Brain microvascular endothelial cell (primary cell): ENCODE results near the gene ABCG1.

ENCODE experiments used
- DNase-seq: peaks from one replicate; pipeline ENCODE4 v3.0.0-alpha.2; 2020
- H3K27ac ChIP-seq: fragments of 250-450 bp; sonication (Bioruptor Pico); 2 replicates; pipeline ENCODE4 v1.5.1; 2020; ENCODE audit warnings: mild to moderate bottlenecking, moderate library complexity
- H3K27me3 ChIP-seq: fragments of 250-450 bp; sonication (Bioruptor Pico); replicated peaks from 2 replicates; pipeline ENCODE4 v1.5.1; 2020; ENCODE audit warnings: mild to moderate bottlenecking
- H3K36me3 ChIP-seq: fragments of 250-450 bp; sonication (Bioruptor Pico); replicated peaks from 2 replicates; pipeline ENCODE4 v1.5.1; 2020; ENCODE audit warnings: mild to moderate bottlenecking
- H3K4me3 ChIP-seq: 2 replicates; pipeline ENCODE4 v1.5.1; 2011; ENCODE audit warnings: low read depth, mild to moderate bottlenecking, control low read depth, low read length, moderate library complexity
- in situ Hi-C: cut with HindIII; loops from 2 replicates; pipeline ENCODE4 v1.10.0; 2017; ENCODE audit warnings: low sequenced_read_pairs, low pct_ligation_motif_present
- TF ChIP-seq, protein P1 (sequence below): IDR thresholded peaks from 2 replicates; pipeline ENCODE4 v1.5.1; 2011; ENCODE audit warnings: low read depth, mild to moderate bottlenecking, moderate library complexity, low read length, control low read depth, inconsistent platforms; ENCODE audit errors: missing control alignments

The ABCG1 gene

DNA sequence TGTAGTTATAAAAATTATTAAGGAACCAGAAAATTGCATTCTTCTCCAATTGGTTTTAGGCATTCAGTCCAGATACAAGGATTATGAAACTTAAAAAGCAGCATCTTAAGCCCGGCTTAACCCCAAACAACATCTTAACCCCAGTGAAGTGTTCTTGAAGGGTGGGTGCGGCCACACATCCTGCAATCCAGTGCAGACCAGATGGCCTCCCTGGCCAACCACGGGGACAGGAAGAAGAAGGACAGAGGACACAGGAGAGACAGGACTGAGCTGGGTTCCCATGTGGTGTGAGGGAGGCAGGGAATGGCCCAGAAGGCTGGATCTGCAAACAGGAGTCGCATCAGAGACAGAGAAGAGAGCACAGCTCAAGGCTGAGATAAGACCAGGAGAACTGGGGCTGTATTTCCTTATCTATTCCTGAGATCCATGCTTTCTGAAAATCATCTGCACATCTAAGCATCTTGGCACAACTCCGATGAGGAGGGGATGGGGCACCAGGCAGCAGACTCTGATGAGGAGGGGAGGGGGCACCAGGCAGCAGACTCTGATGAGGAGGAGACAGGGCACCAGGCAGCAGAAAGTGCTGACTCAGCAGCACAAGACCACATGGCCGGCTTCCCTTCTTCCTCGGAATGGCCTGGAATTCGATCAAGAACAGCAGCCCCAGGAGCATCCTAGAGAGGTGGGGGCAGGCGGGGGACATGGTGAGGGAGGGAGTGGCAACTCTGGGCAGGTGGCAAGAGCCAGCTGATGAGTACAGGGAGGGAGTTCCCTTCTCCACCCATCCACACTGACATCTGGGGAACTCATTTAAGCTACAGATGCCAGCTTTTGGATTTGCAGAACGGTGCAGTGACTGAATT lies 26.6 kb downstream of the ABCG1 start:
- Histone ChIP-seq H3K36me3 (no peaks in the 10 kb centered on the region), H3K27ac (no peak overlapping the region), H3K4me3 (no peak overlapping the region), H3K27me3 (peaks cover 11% of the 10 kb centered on the region)
- DNase-seq, result no peak
- TF ChIP-seq, protein P1, sequence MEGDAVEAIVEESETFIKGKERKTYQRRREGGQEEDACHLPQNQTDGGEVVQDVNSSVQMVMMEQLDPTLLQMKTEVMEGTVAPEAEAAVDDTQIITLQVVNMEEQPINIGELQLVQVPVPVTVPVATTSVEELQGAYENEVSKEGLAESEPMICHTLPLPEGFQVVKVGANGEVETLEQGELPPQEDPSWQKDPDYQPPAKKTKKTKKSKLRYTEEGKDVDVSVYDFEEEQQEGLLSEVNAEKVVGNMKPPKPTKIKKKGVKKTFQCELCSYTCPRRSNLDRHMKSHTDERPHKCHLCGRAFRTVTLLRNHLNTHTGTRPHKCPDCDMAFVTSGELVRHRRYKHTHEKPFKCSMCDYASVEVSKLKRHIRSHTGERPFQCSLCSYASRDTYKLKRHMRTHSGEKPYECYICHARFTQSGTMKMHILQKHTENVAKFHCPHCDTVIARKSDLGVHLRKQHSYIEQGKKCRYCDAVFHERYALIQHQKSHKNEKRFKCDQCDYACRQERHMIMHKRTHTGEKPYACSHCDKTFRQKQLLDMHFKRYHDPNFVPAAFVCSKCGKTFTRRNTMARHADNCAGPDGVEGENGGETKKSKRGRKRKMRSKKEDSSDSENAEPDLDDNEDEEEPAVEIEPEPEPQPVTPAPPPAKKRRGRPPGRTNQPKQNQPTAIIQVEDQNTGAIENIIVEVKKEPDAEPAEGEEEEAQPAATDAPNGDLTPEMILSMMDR, result no peak
- in situ Hi-C loops, result no loop called here

DNA sequence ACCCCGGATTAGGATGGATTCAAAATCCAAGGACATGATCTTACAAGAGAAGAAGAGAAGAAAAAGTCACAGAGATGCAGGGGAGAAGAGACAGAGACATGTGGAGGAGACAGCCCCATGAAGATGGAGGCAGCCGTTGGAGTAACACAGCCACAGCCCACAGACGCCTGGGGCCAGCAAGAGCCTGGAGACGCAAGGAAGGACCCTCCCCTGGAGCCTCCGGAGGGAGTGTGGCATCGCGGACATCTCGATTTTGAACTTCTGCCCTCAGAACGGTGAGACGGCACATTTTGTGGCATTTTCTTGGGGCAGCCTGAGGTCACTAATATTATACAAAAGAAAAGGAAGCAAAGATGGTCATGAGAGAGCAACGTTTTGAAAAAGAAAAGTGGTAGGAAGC lies 28.8 kb downstream of the ABCG1 start:
- Histone ChIP-seq H3K27me3 (peaks cover 11% of the 10 kb centered on the region), H3K4me3 (no peak overlapping the region), H3K27ac (no peak overlapping the region), H3K36me3 (no peaks in the 10 kb centered on the region)
- no peak for DNase-seq
- TF ChIP-seq, protein P1, result no peak
- in situ Hi-C loops, result no loop called here

DNA sequence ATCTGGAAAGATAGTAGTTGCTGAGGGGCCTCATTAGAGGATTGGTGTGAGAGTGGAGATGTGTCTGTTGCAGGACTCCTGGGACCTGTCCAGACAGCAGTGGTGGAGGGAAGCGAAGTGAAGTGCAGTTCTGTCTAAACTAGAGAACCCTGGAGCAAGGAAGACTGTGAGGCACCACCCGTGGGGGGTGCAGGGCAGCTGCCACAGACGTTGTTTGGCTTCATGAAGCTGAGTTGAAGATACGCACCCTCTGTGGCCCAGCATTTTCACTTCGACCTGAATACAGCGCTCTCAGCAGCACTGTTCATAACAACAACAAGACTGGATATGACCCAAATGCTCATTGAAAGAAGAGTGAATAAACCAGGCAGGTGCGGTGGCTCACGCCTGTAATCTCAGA lies 29.3 kb downstream of the ABCG1 start:
- no peak for DNase-seq
- no peak overlapping the region for H3K4me3 ChIP-seq
- in situ Hi-C loops, result no loop called here
- H3K27ac ChIP-seq, result no peak overlapping the region
- H3K27me3 ChIP-seq, result peaks cover 11% of the 10 kb centered on the region
- H3K36me3 ChIP-seq, result no peaks in the 10 kb centered on the region
- TF ChIP-seq, protein P1, result no peak

DNA sequence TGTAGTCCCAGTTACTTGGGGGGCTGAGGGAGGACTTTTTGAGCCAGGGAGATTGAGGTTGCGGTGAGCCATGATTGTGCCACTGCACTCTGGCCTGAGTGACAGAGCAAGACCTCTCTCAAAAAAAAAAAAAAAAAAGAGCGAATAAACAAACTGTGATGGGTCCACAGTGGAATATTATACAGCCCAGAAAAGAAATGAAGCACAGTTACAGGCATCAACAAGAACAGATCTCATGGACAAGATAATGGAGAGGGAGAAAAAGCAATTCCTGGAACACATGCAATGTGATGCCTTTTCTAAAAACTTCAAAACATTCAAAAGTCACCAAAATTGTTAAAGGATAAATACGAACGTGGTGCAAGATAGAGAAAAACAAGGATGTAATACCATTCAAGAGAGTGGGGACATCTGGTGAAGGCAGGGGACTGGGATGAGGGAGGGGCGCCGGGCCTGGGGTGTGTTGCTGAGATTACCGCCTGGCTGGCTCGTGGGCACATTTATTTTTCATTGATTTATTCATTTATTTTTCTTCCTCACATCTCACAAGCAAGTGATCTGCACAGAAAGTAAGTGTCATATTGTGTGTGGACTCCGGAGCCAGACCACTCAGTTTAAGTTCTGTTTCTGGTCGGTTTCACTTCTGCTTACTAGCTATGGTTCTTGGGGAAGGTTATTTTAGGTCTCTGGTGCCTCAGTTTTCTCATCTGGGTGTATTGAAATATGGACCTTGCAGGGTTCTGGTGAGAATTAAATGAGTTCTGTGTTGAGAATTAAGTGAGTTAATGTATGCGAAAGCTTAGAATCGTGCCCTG lies 30.1 kb downstream of the ABCG1 start:
- DNase-seq, result no peak
- Histone ChIP-seq H3K4me3 (no peak overlapping the region), H3K36me3 (no peaks in the 10 kb centered on the region), H3K27me3 (peaks cover 11% of the 10 kb centered on the region), H3K27ac (no peak overlapping the region)
- TF ChIP-seq, protein P1, result no peak
- in situ Hi-C loops, result no loop called here

DNA sequence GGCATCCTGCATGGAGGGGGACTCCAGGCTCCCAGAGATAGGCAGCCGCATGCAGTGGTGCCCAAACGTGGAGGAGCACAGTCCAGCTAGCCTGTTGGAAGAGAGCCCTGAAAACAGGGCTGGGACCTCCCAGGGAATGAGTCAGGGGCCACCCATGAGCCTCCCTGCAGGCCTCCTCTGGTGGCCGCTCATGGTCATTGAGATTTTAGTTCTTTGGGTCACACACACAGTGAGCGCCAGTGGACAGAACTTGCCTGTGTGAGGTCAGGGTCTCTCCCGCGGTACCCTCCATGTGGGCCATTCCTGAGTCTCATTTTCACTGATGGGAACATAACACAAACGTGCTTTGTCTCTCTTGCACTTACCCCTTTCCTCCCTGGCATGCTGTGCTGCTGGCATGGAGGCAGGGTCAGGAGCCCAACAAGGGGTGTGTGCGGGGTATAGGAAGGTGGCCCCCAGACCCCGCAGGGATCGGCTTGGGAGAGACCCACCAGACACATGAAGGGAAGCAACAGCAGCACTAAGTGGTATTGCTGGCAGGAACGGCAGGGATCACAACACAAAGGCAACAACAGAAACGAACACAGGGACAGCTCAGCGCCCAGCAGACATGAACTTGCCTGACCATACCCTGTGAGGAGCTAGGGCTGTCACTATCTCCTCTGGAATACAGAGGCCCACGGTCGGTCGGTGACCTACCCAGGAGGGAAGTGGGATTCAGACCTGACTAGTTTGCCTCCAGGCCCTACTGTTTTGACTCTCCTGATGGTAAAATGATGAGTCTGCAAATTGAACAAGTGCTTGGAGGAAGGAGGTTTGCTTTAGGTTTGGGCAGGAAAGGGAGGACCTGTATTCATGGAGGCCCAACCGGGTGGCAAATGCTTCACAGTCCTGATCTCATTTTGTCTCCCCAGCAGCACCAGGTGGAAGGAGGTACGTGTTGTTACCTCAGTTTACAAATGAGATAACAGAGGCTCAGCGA lies 31.8 kb downstream of the ABCG1 start:
- in situ Hi-C loops, result no loop called here
- no peak overlapping the region for H3K4me3 ChIP-seq
- H3K27ac ChIP-seq, result no peak overlapping the region
- TF ChIP-seq, protein P1, result no peak
- DNase-seq, result no peak
- no peaks in the 10 kb centered on the region for H3K36me3 ChIP-seq
- H3K27me3 ChIP-seq, result peaks cover 6% of the 10 kb centered on the region
